ENCODE measurements around the gene BRD9.
"Not testable (repeated sequence)": the region's sequence is repeated elsewhere in the genome, so short reads cannot be mapped to it uniquely, and the experiment has no call there.

BRD9 gene

DNA sequence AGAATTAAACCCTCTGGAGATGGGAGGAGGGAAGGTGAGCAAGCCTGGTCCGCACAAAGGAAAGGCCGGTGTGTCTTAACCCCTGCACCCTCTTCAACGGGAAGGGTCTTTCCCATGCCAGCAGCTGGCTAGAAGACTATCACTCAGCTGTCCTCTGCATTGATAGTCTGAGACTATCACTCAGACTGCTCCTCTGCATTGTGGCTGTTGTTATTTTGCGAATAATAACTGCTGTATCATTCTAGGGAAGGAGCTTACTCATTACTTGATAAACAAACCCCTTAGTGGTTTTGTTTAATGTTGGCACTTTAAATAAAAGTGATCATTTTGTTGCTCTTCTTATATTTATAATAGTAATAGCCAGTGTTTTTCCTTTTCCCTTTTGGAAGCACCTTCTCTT, 8.2 kb upstream of the BRD9 start:
- DNase-seq, result no peak

DNA sequence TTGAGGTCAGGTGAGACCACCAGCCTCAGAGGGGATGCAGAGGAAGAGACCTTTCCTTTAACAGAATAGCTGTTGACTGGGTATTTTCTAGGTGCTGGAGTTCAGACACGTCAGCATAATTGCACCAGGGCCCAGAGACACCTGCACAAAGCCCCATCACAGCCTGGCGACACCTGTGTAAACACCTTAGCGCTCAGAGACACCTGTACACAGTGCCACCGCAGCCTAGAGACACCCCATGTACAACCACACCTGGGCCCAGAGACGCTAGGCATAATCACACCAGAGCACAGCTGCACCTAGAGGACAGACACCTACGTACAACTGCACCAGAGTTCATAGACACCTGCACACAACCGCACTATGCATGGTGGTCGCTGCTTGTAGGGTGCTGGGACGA, 1.1 kb upstream of the BRD9 start:
- DNase-seq, result no peak

DNA sequence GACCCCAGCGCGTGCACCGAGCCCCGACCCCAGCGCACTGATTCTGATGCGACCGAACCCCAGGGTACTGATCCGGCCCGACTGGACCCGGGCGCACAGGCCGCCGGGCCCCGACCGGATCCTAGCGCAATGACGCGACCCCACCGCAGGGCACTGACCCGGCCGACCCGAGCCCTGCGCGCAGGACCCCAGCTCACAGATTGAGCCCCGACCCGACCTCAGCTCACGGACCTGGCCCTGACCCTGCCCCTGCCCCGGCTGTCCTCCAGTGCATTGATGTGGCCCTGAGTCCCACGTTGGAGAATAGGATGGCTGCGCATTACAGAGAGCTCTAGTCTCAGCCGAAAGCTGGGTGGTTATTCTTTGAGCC, 521 bp upstream of the BRD9 start:
- DNase-seq, result peak; percentile 25

GRCh38 chr5:891837-892393, 686 bp downstream of the BRD9 start:
- no peak for DNase-seq

GRCh38 chr5:891117-891836, 1.3 kb downstream of the BRD9 start:
- no peak for DNase-seq

DNA sequence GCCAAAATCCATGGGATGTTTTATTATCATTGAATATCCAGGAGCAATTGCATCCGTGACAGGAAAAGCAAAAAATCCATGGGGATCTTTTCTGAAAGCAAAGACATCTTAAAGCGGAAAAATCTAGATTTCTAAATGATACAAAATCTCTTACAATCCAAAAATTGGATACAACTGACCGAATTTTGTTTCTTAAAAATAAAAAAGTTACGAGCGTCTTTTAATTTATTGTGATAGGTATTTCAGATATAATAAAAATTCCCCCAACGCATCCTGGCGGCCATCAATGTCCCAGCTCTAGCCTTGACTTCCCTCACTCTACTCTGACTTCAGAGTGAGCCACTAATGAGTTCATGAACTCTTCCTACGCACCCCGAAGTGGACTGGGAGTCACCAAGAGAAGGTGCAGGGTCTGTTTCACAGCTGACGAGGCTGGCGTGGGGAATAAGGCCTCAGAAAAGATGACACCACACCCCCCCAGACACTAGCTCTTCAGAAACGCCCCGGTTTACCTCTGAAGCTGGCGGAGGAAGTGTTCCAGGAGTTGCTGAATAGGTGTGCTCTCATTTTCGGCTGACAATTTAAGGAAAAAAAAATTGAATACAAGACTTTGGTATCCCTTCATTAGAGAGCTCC, 3.4 kb downstream of the BRD9 start:
- DNase-seq, result no peak

DNA sequence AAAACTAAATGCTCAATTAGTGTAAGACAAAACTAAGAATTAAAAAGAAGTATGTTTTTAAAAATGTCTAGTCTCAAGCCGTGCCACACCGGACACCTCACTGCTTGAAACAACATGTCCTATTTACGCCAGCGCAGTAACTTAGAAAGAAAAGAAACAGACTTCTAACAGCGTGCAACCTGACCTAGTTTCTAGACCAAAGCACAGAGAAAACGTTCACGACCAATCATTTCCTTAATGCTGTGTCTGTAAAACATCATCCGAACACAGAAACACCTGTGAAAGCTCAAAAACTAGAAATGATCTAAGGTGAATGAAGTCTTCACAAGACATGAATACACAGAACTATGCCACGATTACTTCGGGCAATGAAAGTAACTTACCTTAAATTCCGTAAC, 4.0 kb downstream of the BRD9 start:
- DNase-seq, result no peak

DNA sequence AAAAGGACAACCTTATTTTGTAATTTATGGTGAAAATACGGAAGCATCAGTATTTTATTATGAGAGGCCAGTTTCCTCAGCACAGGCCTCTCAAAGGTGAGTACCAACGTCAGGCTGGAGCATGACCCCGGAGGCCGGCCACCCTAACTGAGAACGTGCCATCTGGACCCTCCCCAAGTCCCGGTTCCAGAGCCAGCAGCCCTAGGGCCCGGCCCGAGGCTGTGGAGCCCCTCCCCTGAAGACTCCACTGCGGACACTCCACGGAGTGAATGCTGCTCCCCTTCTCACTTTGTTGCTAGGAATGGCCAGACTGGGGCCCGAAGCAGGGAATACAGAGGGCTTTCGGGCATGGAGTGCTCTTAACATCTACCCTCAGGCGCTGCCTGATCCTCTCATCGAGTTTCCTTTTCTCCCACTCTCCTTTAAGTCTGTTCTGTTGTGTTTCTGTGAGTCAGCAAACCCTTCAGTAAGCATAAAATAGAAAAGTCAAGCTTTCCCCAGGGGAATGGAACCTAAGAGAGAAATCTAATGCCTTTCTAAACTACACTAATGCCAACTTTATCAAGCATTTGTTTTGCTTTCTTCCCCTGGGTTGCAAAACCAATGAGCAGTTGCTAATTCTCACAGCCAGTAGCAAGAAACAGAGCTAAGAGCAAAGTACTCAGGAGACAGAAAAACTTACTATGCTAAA, 4.5 kb downstream of the BRD9 start:
- no peak for DNase-seq

DNA sequence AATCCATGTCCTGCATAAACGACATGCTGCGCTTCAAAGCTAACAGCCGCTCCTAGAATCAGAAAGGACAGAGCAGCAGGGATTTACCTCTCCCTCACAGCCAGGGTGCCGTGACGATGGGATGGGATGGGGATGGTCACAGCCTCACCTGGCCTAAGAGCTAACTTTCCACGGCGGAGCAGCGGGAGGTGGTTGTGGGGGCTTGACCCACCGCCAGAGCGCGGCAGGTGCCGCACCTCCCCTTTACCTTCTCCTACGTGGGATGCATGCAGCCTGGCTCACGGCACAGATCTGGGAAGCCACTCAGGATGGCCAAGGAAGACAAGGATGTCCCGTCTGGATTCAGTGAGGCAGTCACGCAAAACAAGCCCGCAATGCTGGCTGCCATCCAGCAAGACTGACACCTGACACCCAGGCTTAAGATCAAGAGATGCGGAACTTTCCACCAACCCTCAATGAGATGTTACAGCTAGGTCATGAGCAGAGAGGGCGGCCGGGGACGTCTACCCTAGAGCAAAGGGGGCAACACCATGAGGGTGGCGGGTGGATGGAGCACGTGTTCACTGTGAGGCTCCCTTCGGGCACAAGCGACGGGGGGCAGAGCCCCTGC, 5.8 kb downstream of the BRD9 start:
- DNase-seq, result no peak

DNA sequence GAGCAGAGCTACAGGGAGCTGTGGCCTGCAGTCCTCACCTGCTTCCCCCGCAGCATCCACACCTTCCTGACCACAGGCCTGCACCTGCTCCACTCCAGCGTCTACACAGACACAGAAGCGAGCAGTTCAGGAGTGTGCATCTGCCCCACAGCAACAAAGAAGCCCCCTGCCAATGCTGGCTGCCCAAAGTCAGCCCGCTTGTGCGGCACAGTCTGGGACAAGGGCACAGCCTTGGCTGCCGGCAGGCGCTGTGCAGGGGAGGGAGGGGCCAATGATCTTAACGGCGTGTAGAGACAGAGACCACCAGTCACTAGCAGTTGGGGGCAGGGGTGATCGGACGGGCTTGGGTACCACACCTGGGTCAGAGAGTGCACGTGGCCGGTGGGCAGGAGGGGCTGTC, 6.6 kb downstream of the BRD9 start:
- no peak for DNase-seq

DNA sequence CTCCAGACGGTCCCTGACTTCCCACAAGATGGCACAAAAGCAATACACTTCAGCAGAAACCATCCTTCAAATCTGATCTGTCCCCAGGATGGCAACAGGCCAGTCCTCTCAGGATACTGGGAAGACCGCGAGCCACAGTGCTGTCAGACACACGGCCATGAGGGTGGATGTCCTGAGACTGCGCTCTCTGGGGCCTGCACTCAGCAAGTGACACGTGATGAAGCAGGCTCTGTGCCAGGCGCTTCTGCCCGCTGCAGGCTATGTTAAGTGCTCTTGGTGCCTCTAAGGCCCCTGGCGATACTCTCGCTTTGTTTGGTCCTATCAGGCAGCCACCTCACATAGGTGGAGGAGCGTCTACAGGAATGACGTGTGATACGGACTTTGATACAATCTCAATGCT, 7.1 kb downstream of the BRD9 start:
- DNase-seq, result no peak

GRCh38 chr5:885127-885442, 7.5 kb downstream of the BRD9 start:
- DNase-seq, result no peak

GRCh38 chr5:884345-885126, 8.1 kb downstream of the BRD9 start:
- DNase-seq, result no peak

DNA sequence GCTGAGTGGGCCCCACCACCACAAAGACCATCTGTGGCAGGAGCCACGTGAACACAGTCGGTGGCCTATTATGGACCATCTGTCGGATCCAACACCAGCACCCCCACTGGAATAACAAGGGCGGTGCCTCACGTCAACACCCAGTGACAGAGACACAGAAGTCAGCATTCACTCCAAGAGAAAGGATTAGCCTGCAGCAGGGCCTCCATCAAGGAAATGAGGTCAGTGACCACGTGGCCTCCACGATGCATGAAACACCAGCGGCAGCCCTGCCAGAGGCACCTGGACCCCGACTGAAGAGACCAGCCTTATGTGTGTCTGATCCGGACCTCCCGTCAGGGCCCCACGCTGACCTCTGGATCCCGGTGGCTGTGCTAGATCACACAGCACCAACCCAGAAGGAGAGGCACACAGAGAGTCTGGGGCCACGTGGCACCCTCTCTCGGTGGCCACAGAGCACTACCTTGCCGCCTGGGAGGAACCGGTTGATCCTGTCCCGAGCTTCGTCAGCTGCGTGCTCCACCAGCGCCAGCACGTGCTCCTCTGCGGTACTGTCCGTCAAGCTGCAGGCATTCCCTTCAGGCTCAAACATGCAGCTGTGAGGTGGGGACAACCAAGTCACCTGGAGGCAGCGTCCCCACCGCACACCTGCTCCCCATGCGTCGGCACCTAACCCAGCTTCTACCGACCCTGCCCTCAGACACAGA, 9.0 kb downstream of the BRD9 start:
- DNase-seq, result no peak

DNA sequence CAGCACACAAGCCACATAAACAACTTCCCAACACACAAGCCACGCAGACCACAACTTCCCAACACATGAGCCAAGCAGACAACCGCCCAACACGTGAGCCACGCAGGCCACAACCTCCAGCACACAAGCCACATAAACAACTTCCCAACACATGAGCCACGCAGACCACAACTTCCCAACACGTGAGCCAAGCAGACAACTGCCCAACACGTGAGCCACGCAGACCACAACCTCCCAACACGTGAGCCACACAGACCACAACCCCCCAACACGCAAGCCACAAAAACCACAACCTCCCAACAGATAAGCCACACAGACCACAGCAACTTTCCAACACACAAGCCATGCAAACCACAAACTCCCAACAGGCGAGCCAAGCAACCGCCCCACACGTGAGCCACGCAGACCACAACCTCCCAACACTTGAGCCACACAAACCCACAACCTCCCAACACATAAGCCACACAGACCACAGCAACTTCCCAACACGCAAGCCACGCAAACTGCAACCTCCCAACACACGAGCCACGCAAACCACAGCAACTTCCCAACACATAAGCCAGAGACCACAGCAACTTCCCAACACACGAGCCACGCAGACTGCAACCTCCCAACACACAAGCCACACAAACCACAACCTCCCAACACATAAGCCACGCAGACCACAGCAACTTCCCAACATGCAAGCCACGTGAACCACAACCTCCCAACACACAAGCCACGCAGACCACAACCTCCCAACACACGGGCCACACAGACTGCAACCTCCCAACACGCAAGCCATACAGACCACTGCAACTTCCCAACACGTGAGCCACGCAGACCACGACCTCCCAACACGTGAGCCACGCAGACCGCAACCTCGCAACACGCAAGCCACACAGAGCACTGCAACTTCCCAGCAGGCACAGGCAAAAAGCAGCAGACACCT, 10.1 kb downstream of the BRD9 start:
- DNase-seq, result no peak

GRCh38 chr5:881551-881935, 11.1 kb downstream of the BRD9 start:
- no peak for DNase-seq

DNA sequence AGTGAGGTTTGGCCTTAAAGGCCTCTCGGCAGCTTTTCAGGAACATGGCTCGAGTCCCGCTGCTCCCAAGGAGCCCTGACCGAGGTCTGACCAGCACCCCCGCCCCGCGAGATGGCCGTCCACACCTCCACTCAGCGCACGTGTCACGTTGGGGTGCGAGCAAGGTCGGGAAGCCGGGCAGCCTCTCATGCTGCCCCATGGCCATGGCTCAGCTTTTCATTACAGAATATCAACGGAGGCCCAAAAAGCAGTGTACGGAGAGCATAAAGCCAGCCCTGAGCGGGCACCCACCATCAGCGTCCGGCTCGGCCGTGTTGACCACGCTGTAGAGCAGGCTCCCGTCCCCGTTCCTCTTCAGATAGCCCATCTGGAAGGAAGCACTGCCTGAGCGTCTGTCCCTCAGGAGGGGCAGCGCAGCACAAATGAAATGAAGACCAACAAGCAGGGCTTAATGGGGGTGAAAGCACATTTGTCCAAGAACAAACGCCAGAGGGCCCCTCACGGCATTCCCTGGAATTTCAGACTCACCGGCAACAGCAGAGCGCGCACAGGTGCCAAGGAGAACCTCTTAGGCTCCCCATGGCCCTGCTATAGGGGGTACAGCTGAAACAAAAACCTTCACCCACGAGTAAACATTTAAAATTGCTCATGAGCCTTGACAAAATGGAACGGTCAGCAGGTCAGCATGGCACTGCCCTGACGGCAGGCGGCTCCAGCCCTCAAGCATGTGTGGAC, 11.6 kb downstream of the BRD9 start:
- no peak for DNase-seq

DNA sequence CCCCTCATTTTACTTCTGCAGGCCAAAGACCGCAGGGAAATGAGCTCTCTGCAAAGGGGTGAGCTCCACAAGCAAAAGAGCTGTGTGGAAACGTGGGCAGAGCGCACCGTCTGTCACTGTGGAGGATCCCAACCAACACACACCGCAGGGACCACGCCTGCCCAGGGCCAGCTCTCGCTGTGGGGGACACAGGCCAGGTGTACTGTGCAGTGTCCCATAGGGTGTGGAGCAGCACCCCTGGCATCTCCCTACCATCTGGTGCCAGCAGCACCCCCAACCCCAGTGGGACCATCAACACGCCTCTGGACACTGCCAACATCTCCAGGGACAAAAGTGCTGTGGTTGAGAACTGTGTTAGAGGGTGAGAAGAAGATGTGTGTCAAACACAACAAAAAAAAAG, 13.9 kb downstream of the BRD9 start:
- DNase-seq, result not testable (repeated sequence)

DNA sequence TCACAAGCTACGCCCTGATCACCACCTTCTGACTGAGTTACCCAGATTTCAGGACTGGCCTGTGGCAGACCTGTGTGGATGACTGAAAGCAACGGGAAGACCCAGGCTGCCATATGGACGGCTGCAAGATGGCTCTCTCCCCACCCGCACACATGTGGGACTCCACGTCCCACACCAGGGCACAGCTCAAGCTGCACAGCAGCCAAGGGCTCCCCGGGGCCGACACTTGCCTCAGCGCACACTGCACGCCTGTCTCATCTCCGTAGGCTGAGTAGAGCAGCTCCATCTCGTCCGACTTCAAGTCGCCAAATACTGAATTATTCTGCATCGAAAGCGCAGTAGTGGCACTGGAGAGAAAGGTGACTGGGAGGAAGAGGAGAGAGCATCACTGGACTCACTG, 14.5 kb downstream of the BRD9 start:
- no peak for DNase-seq
